GM23248 (cell line): Measurements from ENCODE around the gene SERINC2. TPM values are rescaled to one million over a fixed set of nuclear protein-coding genes. Genes with fewer than 3 reads are reported as not detected.
"Not testable (repeated sequence)": the region's sequence is repeated elsewhere in the genome, so short reads cannot be mapped to it uniquely, and the experiment has no call there.

Source experiments
- DNase-seq: peaks from one replicate; pipeline ENCODE4 v3.0.0-alpha.2; 2015
- H2AFZ ChIP-seq: fragments of 200-600 bp; sonication (generic); 2 replicates; pipeline ENCODE4 v1.6.1; 2016; ENCODE audit warnings: antibody characterized with exemption
- H3F3A ChIP-seq: fragments of 200-600 bp; sonication (generic); 2 replicates; pipeline ENCODE4 v1.6.1; 2016; ENCODE audit warnings: mild to moderate bottlenecking, antibody characterized with exemption, mixed run types; ENCODE audit not compliant: insufficient read depth
- H3K27ac ChIP-seq: fragments of 200-600 bp; sonication (generic); 2 replicates; pipeline ENCODE4 v1.5.1; 2016; ENCODE audit warnings: mild to moderate bottlenecking
- H3K27me3 ChIP-seq: fragments of 200-600 bp; sonication (generic); replicated peaks from 2 replicates; pipeline ENCODE4 v1.6.1; 2016; ENCODE audit warnings: mild to moderate bottlenecking; ENCODE audit not compliant: insufficient read depth
- H3K36me3 ChIP-seq: fragments of 200-600 bp; sonication (generic); 2 replicates; pipeline ENCODE4 v1.6.1; 2016; ENCODE audit warnings: low read depth, mild to moderate bottlenecking
- H3K4me1 ChIP-seq: fragments of 200-600 bp; sonication (generic); 2 replicates; pipeline ENCODE4 v1.6.1; 2016; ENCODE audit warnings: mild to moderate bottlenecking; ENCODE audit not compliant: insufficient read depth
- H3K4me2 ChIP-seq: fragments of 200-600 bp; sonication (generic); one replicate; pipeline ENCODE4 v1.6.1; 2016; ENCODE audit warnings: mild to moderate bottlenecking; ENCODE audit not compliant: unreplicated experiment
- H3K4me3 ChIP-seq: fragments of 200-600 bp; sonication (generic); 2 replicates; pipeline ENCODE4 v1.5.1; 2016; ENCODE audit warnings: mild to moderate bottlenecking
- H3K79me2 ChIP-seq: fragments of 200-600 bp; sonication (generic); 2 replicates; pipeline ENCODE4 v1.6.1; 2016; ENCODE audit warnings: mild to moderate bottlenecking; ENCODE audit not compliant: insufficient read depth
- H3K9ac ChIP-seq: fragments of 200-600 bp; sonication (generic); 2 replicates; pipeline ENCODE4 v1.6.1; 2016; ENCODE audit warnings: mild to moderate bottlenecking
- H3K9me2 ChIP-seq: fragments of 200-600 bp; sonication (generic); 2 replicates; pipeline ENCODE4 v1.6.1; 2016; ENCODE audit warnings: mixed run types, mild to moderate bottlenecking, moderate library complexity; ENCODE audit not compliant: insufficient read depth
- H3K9me3 ChIP-seq: fragments of 200-600 bp; sonication (generic); one replicate; pipeline ENCODE4 v1.6.1; 2017; ENCODE audit warnings: low read depth
- H4K20me1 ChIP-seq: fragments of 200-600 bp; sonication (generic); 2 replicates; pipeline ENCODE4 v1.6.0; 2016; ENCODE audit not compliant: insufficient read depth
- EZH2 ChIP-seq: fragments of 200-600 bp; sonication (generic); IDR thresholded peaks from 2 replicates; pipeline ENCODE4 v1.6.1; 2018; ENCODE audit warnings: antibody characterized with exemption, mild to moderate bottlenecking; ENCODE audit not compliant: insufficient read depth, poor library complexity, severe bottlenecking
- EZH2phosphoT487 ChIP-seq: fragments of 200-600 bp; sonication (generic); IDR thresholded peaks from 2 replicates; pipeline ENCODE4 v1.6.1; 2018; ENCODE audit warnings: antibody characterized with exemption, moderate library complexity, mild to moderate bottlenecking, low read depth; ENCODE audit not compliant: insufficient read depth
- WGBS, 2 experiments: methylation state at CpG; one replicate each; pipeline ENCODE4 v1.1.6; 2015 to 2017; ENCODE audit warnings: low lambda C conversion rate in 2 of 2, low coverage in 1 of 2; ENCODE audit errors: missing lambda C conversion rate in 2 of 2; 5-methylcytosine and 5-hydroxymethylcytosine counted together
- in situ Hi-C: fragments of 300-500 bp; cut with MboI; formaldehyde crosslinking; loops from 2 replicates; pipeline ENCODE4 v1.15.0; 2020
- polyA plus RNA-seq: library from polyadenylated mRNA; unstranded; fragments of >200 nt; fragmentation: Nextera tagmentation; extraction: Ambion mirVana; gene quantifications from 2 replicates; pipeline ENCODE4 v1.2.1, GENCODE V29; 2016
- total RNA-seq: library from RNA; depleted of rRNA; stranded (reverse); fragments of >200 nt; shearing (Covaris generic); gene quantifications from 2 replicates; pipeline ENCODE4 v1.2.3, GENCODE V29; 2014

The SERINC2 gene
- total and polyA plus RNA-seq, 2 experiments from 2014 or later: 50.9 to 96.0 TPM

DNA sequence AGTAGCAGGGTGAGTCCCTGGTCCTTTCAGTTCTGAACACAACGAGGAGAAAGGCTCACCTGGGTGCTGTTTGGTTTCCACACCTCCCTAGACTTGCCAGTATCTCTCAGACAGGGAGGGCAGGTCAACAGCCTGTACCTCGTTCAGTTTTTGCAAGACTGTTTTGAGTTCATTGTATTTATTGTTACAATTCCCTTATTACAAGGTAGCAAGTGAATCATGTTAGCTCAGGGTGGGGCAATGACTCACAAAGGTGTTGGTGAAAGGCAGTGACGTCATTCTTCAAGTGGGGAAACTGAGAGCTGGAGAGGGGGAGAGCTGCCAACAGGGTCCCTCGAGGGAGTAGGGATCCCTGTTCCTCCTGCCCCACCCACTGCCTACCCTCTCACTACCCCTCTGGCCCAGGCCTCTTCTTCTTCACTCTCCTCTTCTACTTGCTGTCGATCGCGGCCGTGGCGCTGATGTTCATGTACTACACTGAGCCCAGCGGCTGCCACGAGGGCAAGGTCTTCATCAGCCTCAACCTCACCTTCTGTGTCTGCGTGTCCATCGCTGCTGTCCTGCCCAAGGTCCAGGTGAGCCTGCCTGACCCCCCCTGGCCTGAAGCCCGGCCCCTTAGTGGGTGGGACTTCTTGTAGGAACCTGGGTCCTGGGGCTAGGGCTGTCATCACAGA is 13.4 kb downstream of the SERINC2 start:
- Histone ChIP-seq H3K27ac (no peak overlapping the region), H2AFZ (no peak overlapping the region), H3K4me1 (peaks cover 10% of the 10 kb centered on the region), H4K20me1 (no peaks in the 10 kb centered on the region), H3K9ac (no peak overlapping the region), H3F3A (no peaks in the 10 kb centered on the region), H3K4me2 (no peak overlapping the region), H3K4me3 (no peak overlapping the region), H3K9me2 (no peaks in the 10 kb centered on the region), H3K79me2 (no peaks in the 10 kb centered on the region), H3K27me3 (no peaks in the 10 kb centered on the region), H3K9me3 (no peaks in the 10 kb centered on the region), H3K36me3 (no peaks in the 10 kb centered on the region)
- no peak for DNase-seq
- in situ Hi-C loops: no loop called here
- WGBS, 2 experiments: 78 to 80% methylated on average over 14 of the region's 14 CpGs
- no peak for TF ChIP-seq EZH2

DNA sequence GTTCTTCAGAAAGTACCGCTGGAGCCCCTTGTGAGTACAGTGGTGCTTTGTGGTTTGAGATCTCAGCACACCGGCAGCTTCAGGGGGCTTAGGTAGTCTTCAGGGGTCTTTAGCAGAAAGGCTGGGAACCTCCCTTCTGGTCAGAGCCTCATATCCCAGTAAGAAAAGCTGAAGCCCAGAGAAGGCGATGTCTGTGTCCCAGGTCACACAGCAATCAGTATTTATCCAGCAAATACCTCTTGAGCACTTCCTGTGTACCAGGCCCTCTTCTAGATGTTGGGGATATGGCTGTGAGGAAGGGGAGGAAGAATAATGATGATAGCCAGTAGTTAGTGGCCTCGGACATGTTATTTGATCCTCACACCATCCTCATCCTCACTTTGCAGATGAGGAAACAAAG is 14.3 kb downstream of the SERINC2 start:
- 99 to 100% methylated on average over 4 of the region's 4 CpGs for WGBS, 2 experiments
- H3K79me2 ChIP-seq: no peaks in the 10 kb centered on the region
- no peak overlapping the region for H2AFZ ChIP-seq
- H3K4me3 ChIP-seq: no peak overlapping the region
- peaks cover 3% of the 10 kb centered on the region for H3K4me1 ChIP-seq
- H3K4me2 ChIP-seq: no peak overlapping the region
- no peaks in the 10 kb centered on the region for H3F3A ChIP-seq
- no peaks in the 10 kb centered on the region for H3K9me2 ChIP-seq
- H3K36me3 ChIP-seq: no peaks in the 10 kb centered on the region
- no peaks in the 10 kb centered on the region for H3K9me3 ChIP-seq
- in situ Hi-C loops: no loop called here
- no peak overlapping the region for H3K27ac ChIP-seq
- H3K27me3 ChIP-seq: no peaks in the 10 kb centered on the region
- no peak overlapping the region for H3K9ac ChIP-seq
- H4K20me1 ChIP-seq: no peaks in the 10 kb centered on the region
- no peak for TF ChIP-seq EZH2
- no peak for TF ChIP-seq EZH2phosphoT487
- no peak for DNase-seq

DNA sequence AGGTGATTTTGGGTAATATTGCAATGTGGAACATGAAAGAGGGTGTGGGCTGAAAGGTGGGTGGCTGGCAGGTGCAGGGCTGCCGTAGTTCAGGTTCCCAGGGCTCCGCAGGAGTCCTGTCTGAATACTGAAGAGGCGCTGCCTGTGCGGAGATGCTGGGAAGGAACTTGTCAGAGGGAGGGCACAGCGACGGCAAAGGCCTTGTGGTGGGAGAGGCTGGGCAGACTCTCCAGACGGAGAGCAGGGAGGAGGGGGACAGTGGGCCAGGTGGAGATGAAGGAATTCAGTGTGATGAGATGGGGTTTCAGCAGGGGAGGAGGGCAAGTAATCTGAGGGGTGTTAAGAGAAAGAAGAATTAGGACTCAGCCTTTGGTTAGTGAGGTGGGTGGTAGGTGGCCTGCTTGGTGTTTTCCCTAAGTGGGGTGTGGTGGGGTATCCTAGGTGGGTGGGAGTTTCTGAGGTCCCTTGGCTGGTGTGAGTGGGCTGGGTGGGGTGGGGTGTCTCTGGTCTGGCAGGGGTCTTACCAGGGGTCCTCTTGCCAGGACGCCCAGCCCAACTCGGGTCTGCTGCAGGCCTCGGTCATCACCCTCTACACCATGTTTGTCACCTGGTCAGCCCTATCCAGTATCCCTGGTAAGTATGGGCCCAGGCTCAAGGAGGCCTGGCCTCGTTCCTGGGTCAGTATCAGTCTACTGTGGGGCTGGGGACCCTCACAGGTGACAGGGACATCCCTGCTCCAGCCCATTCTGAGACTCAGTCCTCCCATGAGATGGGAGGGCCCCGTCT is 15.6 kb downstream of the SERINC2 start:
- H3K9me3 ChIP-seq: no peaks in the 10 kb centered on the region
- H3F3A ChIP-seq: no peaks in the 10 kb centered on the region
- no peak for DNase-seq
- H3K27ac ChIP-seq: no peak overlapping the region
- H3K9me2 ChIP-seq: no peaks in the 10 kb centered on the region
- H3K27me3 ChIP-seq: no peaks in the 10 kb centered on the region
- no peaks in the 10 kb centered on the region for H4K20me1 ChIP-seq
- in situ Hi-C loops: no loop called here
- 95 to 97% methylated on average over 10 to 12 of the region's 12 CpGs for WGBS, 2 experiments
- no peak overlapping the region for H2AFZ ChIP-seq
- no peaks in the 10 kb centered on the region for H3K4me1 ChIP-seq
- H3K36me3 ChIP-seq: no peaks in the 10 kb centered on the region
- H3K79me2 ChIP-seq: no peaks in the 10 kb centered on the region
- no peak overlapping the region for H3K4me2 ChIP-seq
- H3K4me3 ChIP-seq: no peak overlapping the region
- TF ChIP-seq EZH2phosphoT487 (no peak), EZH2 (no peak)
- no peak overlapping the region for H3K9ac ChIP-seq

DNA sequence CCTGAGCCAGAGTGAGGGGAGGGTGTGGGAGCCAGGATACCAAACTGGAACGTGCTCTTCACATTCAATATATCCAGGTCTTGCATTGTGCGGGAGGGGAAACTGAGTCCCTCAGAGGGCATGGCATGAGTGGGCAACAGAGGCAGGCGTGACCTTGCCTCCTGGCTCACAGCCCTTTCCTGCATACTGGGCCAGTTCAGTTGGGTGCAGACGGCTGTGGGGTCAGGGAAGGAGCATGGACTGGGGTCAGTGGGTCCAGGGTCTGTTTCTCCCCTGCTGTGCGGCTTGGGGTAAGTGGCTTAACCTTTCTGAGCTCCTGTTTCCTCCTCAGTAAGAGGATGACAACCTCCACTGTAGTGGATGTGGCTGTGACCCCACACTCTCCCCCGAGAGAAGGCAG is 16.6 kb downstream of the SERINC2 start:
- no peaks in the 10 kb centered on the region for H4K20me1 ChIP-seq
- no peak for DNase-seq
- TF ChIP-seq EZH2 (no peak), EZH2phosphoT487 (no peak)
- no peak overlapping the region for H3K9ac ChIP-seq
- no peaks in the 10 kb centered on the region for H3K27me3 ChIP-seq
- no peaks in the 10 kb centered on the region for H3K9me3 ChIP-seq
- H3K36me3 ChIP-seq: no peaks in the 10 kb centered on the region
- H3K79me2 ChIP-seq: no peaks in the 10 kb centered on the region
- no peak overlapping the region for H3K27ac ChIP-seq
- H2AFZ ChIP-seq: no peak overlapping the region
- no peaks in the 10 kb centered on the region for H3K4me1 ChIP-seq
- no peaks in the 10 kb centered on the region for H3K9me2 ChIP-seq
- H3F3A ChIP-seq: no peaks in the 10 kb centered on the region
- H3K4me3 ChIP-seq: no peak overlapping the region
- in situ Hi-C loops: no loop called here
- no peak overlapping the region for H3K4me2 ChIP-seq
- WGBS, 2 experiments: 96 to 97% methylated on average over 6 of the region's 6 CpGs

DNA sequence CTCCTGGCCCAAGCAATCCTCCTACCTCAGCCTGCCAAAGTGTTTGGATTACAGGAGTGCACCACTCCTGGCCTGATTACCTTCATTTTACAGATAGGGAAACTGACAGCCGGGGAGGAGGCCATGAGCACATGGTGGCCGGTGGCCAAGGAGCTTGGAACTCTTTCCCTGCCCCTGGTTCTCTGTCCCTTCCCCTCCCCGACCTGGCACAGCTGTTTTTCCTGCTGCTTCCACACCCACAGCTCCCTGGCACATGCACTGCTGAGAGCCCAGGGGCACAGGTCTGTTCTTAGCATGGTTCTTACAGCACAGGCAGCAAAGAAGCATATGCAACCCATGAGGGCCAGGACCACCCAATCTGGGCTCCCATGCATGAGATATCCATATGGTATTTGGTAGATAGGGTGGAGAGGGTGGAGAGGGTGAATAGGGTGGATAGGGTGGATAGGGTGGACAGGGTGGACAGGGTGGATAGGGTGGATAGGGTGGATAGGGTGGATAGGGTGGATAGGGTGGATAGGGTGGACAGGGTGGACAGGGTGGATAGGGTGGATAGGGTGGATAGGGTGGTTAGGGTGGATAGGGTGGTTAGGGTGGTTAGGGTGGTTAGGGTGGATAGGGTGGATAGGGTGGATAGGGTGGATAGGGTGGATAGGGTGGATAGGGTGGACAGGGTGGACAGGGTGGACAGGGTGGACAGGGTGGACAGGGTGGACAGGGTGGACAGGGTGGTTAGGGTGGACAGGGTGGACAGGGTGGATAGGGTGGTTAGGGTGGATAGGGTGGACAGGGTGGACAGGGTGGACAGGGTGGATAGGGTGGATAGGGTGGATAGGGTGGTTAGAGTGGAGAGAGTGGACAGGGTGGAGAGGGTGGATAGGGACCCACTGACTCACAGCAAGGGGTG is 18.6 kb downstream of the SERINC2 start:
- in situ Hi-C loops, H3F3A ChIP-seq, H2AFZ ChIP-seq, H3K27me3 ChIP-seq, H3K9me2 ChIP-seq, H3K4me1 ChIP-seq, H3K36me3 ChIP-seq, H4K20me1 ChIP-seq, H3K27ac ChIP-seq, H3K4me2 ChIP-seq, H3K9me3 ChIP-seq, H3K79me2 ChIP-seq, H3K9ac ChIP-seq, DNase-seq, H3K4me3 ChIP-seq: not testable (repeated sequence)
- 66 to 79% methylated on average over 3 of the region's 3 CpGs for WGBS, 2 experiments
